IPS-20b (cell line): ENCODE results near the gene SLC16A3.
A peak's percentile ranks its signal among the peaks of the same experiment; 100 is the strongest.

Experiments
- H3K27ac ChIP-seq: one replicate; pipeline ENCODE4 v1.5.1; 2013; ENCODE audit warnings: low read length
- H3K27me3 ChIP-seq: 2 replicates; pipeline ENCODE4 v1.6.1; 2013; ENCODE audit warnings: mild to moderate bottlenecking, low read length, inconsistent platforms; ENCODE audit not compliant: insufficient read depth
- H3K36me3 ChIP-seq: 2 replicates; pipeline ENCODE4 v1.6.1; 2013; ENCODE audit warnings: low read depth, mild to moderate bottlenecking, inconsistent platforms, low read length, moderate library complexity; ENCODE audit not compliant: insufficient read depth
- H3K4me1 ChIP-seq: 2 replicates; pipeline ENCODE4 v1.6.1; 2013; ENCODE audit warnings: mild to moderate bottlenecking, control low read depth, inconsistent platforms, low read length, moderate library complexity; ENCODE audit not compliant: insufficient read depth
- H3K4me3 ChIP-seq: 2 replicates; pipeline ENCODE4 v1.5.1; 2013; ENCODE audit warnings: mild to moderate bottlenecking, low read length, inconsistent platforms
- H3K9ac ChIP-seq: 2 replicates; pipeline ENCODE4 v1.6.1; 2013; ENCODE audit warnings: low read depth, mild to moderate bottlenecking, inconsistent platforms, low read length, moderate library complexity
- H3K9me3 ChIP-seq: 2 replicates; pipeline ENCODE4 v1.6.1; 2013; ENCODE audit warnings: mild to moderate bottlenecking, low read depth, low read length, inconsistent platforms; ENCODE audit not compliant: insufficient read depth

The SLC16A3 gene

GRCh38 chr17:82269882-82270500, 41.1 kb downstream of the SLC16A3 start:
- Histone ChIP-seq H3K27me3 (peaks cover 6% of the 10 kb centered on the region; the same call in 1 of the 2 replicates), H3K36me3 (peaks cover 62% of the 10 kb centered on the region), H3K27ac (no peak overlapping the region), H3K9ac (no peak overlapping the region), H3K4me1 (peaks cover 16% of the 10 kb centered on the region), H3K9me3 (no peaks in the 10 kb centered on the region), H3K4me3 (no peak overlapping the region)

DNA sequence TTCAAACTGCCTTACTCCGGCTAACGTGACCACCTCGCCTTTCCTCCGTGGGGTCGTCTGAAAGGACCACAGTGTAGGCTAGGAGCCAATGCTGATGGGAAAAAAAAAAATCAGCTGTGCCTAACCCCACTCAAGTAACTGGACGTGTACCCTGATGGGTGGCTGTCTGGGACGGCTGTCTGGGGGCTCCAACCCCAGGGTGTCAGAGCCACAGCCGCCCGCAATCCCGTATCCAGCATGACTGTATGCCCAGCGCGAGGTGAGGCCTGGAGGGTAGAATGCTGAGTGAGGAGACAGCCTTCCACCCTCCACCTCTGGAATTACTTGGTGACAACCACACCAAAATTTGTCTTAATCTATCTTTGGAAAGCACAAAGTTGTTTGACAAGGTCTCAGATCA, 41.8 kb downstream of the SLC16A3 start:
- no peak overlapping the region for H3K27ac ChIP-seq

DNA sequence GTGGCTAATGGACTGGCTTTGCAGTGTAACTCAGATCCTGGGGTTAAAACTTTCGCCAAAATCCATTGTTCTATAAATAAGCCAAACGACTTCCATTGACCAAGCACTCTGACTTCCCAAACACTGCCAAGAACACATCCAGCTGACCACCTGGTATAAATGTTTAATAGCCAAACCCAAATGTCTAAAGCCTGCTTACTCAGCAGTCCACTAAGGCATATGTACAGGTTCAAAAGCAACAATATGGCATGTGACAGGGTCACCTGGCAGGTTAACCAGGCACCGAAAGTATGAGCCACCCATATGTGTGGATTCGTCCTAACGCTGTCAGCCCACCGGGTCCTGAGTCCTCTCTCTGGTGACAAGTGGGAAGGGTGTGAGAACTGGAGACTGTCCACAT, 42.6 kb downstream of the SLC16A3 start:
- H3K9me3 ChIP-seq: no peaks in the 10 kb centered on the region
- peaks cover 16% of the 10 kb centered on the region for H3K4me1 ChIP-seq
- H3K27me3 ChIP-seq: peaks cover 6% of the 10 kb centered on the region; the same call in 1 of the 2 replicates
- no peak overlapping the region for H3K9ac ChIP-seq
- peak overlapping the region; percentile 70 for H3K4me3 ChIP-seq
- no peak overlapping the region for H3K27ac ChIP-seq
- H3K36me3 ChIP-seq: peaks cover 47% of the 10 kb centered on the region

More for the DNA sequence above, 41.8 kb downstream of the SLC16A3 start:
- no peak overlapping the region for H3K4me3 ChIP-seq
- H3K36me3 ChIP-seq: peaks cover 55% of the 10 kb centered on the region
- no peaks in the 10 kb centered on the region for H3K9me3 ChIP-seq
- H3K4me1 ChIP-seq: peaks cover 16% of the 10 kb centered on the region
- peaks cover 6% of the 10 kb centered on the region; the same call in 1 of the 2 replicates for H3K27me3 ChIP-seq
- no peak overlapping the region for H3K9ac ChIP-seq

DNA sequence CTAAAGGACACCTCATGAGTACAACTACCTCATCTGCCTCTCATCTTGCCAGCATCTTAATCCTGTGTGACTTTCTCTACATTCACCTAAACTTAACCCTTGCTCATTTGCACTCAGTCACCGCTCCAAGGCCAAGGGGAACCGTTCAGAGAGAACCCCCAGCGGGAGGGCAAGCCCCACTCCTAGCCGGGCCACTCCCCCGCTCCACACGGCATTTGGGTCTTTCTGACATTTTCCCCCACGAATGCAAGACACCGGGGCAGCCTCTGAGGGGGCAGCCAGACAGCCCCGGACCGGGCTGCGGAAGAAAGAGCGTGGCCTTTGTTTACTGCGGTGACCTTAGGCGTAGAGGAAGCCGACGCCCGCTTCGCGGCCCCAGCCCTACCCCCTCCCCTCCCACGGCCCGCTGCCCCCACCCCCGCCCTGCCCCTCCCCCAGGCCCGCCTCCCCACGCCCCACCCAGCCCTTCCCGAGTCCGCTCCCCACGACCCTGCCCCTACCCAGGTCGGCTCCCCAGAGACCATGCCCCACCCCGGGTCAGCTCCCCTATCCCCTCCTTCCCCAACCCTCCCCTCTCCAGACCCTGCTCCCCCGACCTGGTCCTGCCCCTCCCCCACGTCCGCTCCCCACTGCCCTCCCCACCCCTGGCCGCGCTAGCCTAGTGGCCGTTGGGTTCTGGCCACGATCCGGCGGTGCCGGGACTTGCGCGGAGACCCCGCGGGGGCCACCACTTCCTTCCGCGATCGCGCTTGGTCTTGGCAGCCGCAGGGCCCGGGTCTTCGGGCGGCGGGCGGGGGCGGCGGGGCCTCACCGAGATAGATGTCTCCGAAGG, 43.9 kb downstream of the SLC16A3 start:
- H3K36me3 ChIP-seq: peaks cover 42% of the 10 kb centered on the region
- H3K9ac ChIP-seq: peak overlapping the region; percentile 85
- H3K27ac ChIP-seq: no peak overlapping the region
- peaks cover 22% of the 10 kb centered on the region for H3K4me1 ChIP-seq
- no peaks in the 10 kb centered on the region for H3K9me3 ChIP-seq
- H3K4me3 ChIP-seq: peak overlapping the region; percentile 70
- H3K27me3 ChIP-seq: peaks cover 9% of the 10 kb centered on the region; the same call in 1 of the 2 replicates

GRCh38 chr17:82273327-82274133, 44.7 kb downstream of the SLC16A3 start, which contains the start of gene CSNK1D:
Gene CSNK1D, minus strand, starts transcription at chr17:82273700. Its CDS starts 319 bp downstream, at chr17:82273381.
- peak within 1 kb of the TSS; percentile 71 for H3K27ac ChIP-seq
- peaks cover 12% of the 10 kb centered on the region; the same call in 1 of the 2 replicates for H3K27me3 ChIP-seq
- H3K9me3 ChIP-seq: no peaks in the 10 kb centered on the region
- H3K4me3 ChIP-seq: peak within 1 kb of the TSS; percentile 70
- peaks cover 33% of the 10 kb centered on the region for H3K36me3 ChIP-seq
- peak within 1 kb of the TSS; percentile 85 for H3K9ac ChIP-seq
- H3K4me1 ChIP-seq: peaks cover 22% of the 10 kb centered on the region

DNA sequence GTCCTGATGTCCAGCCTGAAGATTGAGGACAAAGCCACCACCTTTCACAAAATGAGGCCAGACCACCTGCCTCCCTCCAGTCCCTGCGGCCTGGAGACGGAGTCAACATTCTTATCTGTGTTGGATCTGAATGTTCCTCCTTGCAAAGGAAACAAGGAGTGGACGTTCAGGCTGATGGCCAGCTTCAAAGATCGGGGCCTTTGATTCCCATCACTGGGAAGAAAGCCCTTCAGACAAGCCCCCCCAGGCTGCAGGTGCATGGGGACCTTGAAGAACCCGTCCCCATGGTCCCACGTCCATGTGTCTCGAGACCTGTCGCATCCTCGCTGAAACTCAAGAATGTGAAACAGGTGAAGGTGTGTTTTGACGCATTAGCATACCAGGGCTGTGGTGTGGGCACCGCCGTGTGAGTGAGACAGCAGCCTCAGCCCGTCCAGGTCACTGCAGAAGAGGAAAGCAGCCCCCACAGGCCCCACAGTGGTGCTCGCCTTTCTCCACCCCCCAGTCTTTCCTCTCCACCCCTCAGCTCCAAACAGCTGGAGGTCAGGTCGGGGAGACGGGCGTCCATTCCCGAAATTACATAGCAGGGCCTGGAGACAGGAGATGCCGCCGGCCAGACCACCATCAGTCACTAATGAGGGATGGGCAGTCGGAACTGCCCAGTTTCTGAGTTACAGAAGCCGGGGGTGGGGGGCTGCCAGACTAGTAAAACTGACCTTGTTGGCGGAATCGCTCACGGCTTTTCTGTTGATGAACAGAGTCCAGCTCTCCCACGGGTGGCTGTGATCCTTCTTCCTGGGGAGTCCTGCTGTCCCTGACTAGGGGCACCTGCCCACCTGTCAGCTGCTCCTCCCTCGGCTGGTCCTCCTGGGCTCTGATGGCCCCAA, 45.5 kb downstream of the SLC16A3 start:
- Histone ChIP-seq H3K27me3 (peaks cover 12% of the 10 kb centered on the region; the same call in 1 of the 2 replicates), H3K9me3 (no peaks in the 10 kb centered on the region), H3K4me3 (peak overlapping the region; percentile 68; the same call in 1 of the 2 replicates), H3K4me1 (peaks cover 18% of the 10 kb centered on the region), H3K36me3 (peaks cover 26% of the 10 kb centered on the region), H3K9ac (peak overlapping the region; percentile 60; the same call in 1 of the 2 replicates), H3K27ac (no peak overlapping the region)

DNA sequence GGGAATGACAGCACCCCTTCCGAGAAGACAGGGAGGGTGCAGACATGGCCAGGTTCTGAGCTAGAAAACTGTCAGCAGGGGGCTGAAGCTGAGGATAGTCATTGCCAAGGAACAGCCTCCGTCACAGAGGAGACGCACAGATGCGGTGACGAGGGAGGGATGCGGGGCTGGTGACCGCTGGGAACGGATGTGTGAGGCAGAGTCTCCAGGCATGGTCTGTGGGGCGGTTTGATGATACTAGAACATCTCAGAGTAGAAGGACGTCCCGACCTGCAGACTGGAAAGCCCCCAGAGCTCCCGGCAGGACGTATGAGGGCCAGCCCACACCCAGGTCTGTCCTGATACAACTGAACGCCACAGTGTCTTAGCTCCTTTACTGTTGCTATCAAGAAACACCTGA, 46.5 kb downstream of the SLC16A3 start:
- no peak overlapping the region for H3K9ac ChIP-seq
- H3K4me1 ChIP-seq: peaks cover 13% of the 10 kb centered on the region
- peaks cover 12% of the 10 kb centered on the region; the same call in 1 of the 2 replicates for H3K27me3 ChIP-seq

GRCh38 chr17:82276938-82277337, 48.1 kb downstream of the SLC16A3 start:
- peaks cover under 1% of the 10 kb centered on the region; the same call in 1 of the 2 replicates for H3K36me3 ChIP-seq
- H3K9ac ChIP-seq: no peak overlapping the region
- no peak overlapping the region for H3K4me3 ChIP-seq
- H3K27ac ChIP-seq: no peak overlapping the region
- peaks cover 12% of the 10 kb centered on the region; the same call in 1 of the 2 replicates for H3K27me3 ChIP-seq
- no peaks in the 10 kb centered on the region for H3K9me3 ChIP-seq
- H3K4me1 ChIP-seq: peaks cover 10% of the 10 kb centered on the region

More for the DNA sequence above, 46.5 kb downstream of the SLC16A3 start:
- Histone ChIP-seq H3K9me3 (no peaks in the 10 kb centered on the region), H3K4me3 (no peak overlapping the region), H3K27ac (no peak overlapping the region), H3K36me3 (peaks cover 17% of the 10 kb centered on the region)

DNA sequence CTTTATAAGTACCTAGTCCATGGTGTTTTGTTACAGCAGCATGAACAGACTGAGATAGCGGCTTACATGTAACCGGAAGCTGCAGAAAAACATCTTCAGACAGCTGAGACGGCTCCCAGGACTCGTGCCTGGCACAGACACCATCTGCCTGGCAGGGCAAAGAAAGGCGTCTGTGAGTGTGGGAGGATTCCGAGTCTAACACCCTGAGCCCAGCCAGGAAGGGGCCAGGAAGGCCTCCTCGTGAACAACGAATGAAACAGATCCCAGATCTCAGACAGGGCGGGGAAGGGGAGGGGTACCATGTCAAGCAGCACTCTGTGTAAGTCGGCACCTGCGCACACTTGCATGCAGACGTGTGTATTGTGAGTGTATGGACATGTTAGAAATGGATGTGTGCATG, 49.0 kb downstream of the SLC16A3 start:
- Histone ChIP-seq H3K27ac (no peak overlapping the region), H3K9ac (no peak overlapping the region), H3K4me3 (no peak overlapping the region), H3K4me1 (peaks cover 10% of the 10 kb centered on the region), H3K27me3 (peaks cover 12% of the 10 kb centered on the region; the same call in 1 of the 2 replicates), H3K9me3 (no peaks in the 10 kb centered on the region), H3K36me3 (no peaks in the 10 kb centered on the region)

- H3K36me3 ChIP-seq: no peaks in the 10 kb centered on the region
- H3K27me3 ChIP-seq: peaks cover 12% of the 10 kb centered on the region; the same call in 1 of the 2 replicates
- peaks cover 10% of the 10 kb centered on the region for H3K4me1 ChIP-seq
- H3K27ac ChIP-seq: no peak overlapping the region
- H3K9me3 ChIP-seq: no peaks in the 10 kb centered on the region
- no peak overlapping the region for H3K9ac ChIP-seq
- H3K4me3 ChIP-seq: no peak overlapping the region
These were observed 49.5 kb downstream of the SLC16A3 start for GRCh38 chr17:82278308-82278707.
